Measurements from ENCODE around the gene GTPBP4.

- TF ChIP-seq POLR2A (IDR thresholded peaks at IDR 0.05; ENCODE audit: low read depth) (no peak), CTCF (IDR thresholded peaks at IDR 0.05) (no peak), POLR2AphosphoS5 (IDR thresholded peaks at IDR 0.05) (no peak)
These were observed 1.2 kb upstream of the GTPBP4 start for GRCh38 chr10:986881-987619.

Measured in esophagus muscularis mucosa (tissue), 3 donors.